GM21619 (cell line): ENCODE measurements around the gene COL1A1.
A peak's percentile ranks its signal among the peaks of the same experiment; 100 is the strongest.

Source experiments
- ATAC-seq: cut with Tn5 transposase; IDR thresholded peaks from one replicate; pipeline ENCODE4 v1.9.1; 2021; ENCODE audit not compliant: unreplicated experiment

COL1A1 gene

GRCh38 chr17:50213026-50214022, 11.9 kb upstream of the COL1A1 start:
- ATAC-seq: peak; percentile 96

- ATAC-seq: no peak
Measured at GRCh38 chr17:50212121-50212843, 10.9 kb upstream of the COL1A1 start.

GRCh38 chr17:50211249-50212120, 10.1 kb upstream of the COL1A1 start:
- no peak for ATAC-seq

- no peak for ATAC-seq
Measured at GRCh38 chr17:50210240-50211225, 9.1 kb upstream of the COL1A1 start.

- no peak for ATAC-seq
Measured at GRCh38 chr17:50209472-50210239, 8.2 kb upstream of the COL1A1 start.

- ATAC-seq: no peak
Measured at GRCh38 chr17:50209133-50209471, 7.7 kb upstream of the COL1A1 start.

DNA sequence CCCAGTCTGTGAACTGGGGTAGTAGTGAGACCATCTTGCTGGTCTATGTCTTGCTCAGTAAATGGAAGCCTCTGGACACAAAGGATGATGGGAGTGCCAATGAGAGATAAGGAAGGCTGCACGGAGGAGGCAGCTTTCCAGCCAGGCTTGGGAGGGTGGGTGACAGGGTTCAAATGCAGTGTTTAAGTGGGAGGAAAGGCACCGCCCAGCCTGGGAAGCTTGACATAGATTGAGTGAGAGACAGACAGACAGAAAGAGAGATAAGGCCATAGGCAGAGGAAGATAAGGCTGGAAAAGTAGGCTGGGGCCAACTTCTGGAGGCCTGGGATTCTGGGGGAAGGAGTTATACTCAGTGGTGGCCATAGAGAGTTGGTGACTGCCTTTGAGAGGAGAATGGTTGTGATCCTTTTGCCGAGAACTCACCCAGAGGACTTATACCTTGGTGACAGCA, 7.2 kb upstream of the COL1A1 start:
- no peak for ATAC-seq

DNA sequence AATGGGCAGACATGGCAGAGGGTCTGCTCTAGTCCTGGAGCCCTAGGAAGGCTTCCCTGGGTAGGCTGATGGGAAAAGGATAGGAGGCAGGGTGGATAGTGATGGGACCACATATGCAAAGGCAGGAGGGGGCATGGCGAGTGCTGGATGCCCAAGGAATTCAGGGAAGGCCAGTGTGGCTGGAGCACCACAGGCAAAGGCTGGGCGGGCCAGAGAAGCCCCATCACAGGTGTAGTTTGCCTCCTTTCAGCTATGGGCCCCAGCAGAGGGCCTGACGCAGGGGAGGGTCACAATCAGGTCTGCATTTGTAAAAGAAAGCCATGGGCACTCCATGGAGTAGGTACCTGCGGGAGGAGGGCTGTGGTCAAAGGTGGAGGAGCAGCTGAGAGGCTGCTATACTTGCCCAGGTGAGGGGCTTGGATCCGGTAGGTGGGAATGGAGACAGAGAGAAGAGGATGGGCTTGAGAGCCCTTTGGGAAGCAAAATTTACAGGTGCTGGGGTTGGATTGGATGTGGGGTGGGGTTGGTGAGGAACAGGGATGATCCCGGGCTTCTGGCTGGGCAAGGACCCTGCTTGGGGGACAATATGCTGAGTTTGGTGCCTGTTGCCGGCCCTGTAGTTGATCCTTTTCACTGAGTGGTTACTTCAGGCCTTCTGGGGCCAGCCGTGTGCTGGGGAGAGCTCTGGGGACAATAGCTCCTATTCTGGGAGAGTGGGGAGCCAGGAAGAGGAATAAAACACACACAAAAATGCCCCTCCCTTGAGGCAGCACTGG, 6.5 kb upstream of the COL1A1 start:
- no peak for ATAC-seq

DNA sequence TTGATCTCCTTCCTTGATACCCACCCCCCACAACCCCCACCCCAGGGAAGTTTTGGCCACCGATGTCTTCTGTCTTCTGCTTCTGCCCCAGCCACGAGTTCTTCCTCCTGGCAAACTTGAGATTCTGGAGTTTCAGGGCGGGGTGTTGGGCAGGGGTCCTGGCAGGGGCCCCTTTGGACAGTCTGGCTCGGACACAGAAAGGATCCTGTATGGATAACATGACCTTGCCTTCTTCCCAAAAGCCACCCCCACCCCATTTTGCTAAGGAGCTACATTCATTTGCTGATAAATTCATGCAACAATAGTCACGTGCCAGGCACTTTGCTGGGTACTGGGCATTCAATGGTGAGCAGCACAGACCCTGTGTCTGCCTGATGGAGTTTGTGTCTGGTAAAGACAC, 5.9 kb upstream of the COL1A1 start:
- no peak for ATAC-seq

GRCh38 chr17:50206604-50207293, 5.3 kb upstream of the COL1A1 start:
- no peak for ATAC-seq

- no peak for ATAC-seq
Measured at GRCh38 chr17:50205963-50206505, 4.6 kb upstream of the COL1A1 start.

DNA sequence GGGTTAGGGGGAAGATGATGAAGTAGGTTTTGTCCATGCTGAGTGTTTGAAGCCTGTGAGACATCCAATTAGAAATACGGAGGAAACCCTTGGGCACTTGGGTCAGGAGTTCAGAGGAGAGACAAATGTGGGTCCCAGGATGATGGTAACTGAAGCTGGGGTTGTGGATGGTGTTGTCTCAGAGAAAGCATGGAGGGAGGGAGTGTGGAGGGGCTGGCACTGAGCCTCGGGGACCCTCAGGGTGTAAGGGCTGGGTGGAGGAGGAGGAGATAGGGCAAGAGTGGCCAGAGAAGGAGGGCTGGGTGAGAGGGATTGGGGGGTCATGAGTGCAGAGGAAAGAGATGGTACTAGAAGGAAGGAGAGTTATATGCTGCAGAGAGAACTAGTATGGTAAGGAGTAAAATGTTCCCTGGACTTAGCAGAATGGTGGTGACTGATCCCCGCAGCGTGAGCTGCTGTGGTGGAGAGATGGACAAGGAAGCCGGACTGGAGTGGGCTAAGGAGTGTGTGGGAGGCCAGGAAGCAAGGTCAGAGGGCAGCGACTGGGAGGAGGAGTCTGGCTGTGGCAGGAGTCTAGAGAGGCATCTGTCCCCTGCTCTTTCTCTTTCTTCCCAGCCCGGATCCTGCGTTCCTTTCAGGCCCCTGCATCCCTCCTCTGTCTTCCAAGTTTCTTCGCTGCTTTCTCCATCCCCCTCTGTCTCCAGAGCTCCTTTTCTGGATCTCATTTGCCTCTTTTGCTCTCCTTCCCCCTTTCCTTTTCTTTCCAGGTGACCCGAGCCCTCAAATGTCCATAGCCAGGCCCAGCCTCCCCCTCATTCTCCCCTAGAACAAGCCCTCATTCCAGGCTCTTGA, 3.9 kb upstream of the COL1A1 start:
- ATAC-seq: no peak

DNA sequence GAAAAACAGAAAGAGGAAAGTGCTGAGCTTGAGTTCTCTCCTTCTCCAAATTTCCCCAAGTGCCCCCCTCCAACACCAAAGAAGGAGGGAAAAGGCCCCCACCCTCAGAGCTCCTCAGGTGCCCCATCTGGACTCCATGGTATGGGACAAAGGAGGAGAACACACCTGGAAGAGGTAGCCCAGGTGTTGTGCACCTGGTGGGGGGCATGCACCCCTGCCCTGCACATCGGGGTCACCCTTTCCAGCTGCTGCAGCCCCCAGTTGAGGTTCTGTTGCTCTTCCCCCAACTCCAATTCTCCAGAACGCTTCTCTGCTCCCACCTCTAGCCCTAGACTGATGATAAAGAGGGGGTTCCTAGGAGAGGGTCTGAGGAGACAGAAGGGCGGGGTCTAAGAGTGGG, 3.0 kb upstream of the COL1A1 start:
- ATAC-seq: no peak

DNA sequence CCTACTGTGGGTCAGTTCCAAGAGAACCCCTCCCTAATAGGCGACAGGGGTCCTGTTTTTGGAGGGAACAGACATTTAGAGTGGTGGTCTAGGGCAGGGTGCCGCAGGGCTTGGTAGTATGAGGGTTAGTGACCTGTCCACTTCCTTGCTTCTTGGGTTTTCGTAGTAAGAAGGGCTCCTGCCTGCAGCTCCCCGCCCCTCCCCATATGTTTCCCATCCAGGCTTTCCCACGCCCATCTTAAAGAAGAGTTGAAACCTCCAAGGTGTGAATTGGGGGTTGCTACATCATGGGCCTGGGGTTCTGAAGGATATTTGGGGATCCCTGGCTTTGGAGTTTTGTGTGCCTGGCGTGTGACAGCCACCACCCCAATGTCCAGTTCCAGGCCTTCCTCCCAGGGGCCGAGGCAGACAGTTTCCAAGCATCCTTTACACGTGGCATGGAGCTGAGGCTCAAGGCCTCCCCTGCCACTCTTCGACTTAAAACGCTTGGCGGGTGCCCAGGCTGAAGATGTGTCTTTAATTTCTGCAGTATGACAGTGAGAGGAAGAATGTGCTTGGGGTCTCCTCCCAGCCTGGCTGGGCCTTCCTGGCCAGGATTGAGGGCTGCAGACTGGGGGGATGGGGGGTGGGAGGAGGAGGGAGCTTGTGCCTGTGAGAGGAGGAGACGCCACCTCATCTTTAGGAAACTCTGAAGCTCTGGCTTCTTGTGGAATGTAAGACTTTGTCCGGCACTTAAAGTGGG, 2.3 kb upstream of the COL1A1 start:
- ATAC-seq: no peak

DNA sequence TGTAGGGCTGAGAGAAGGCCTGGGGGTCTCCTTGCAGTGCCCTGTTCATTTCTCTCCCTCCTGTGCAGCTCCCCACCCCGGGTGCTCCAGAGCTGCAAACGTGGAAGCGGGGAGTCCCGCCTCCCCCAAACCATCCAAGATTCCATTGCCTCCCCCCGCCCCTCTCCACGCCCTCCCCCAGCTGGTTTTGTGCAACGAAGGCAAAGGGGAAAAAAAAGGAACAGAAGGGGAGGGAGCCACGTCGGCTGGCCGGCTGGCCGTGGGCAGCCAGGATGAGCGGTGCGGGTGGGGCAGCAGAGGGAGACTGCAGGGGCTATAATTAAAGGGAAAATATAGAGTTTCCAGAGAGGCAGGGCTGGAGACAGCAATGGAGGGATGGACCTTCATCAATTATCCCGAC, 1.7 kb upstream of the COL1A1 start:
- no peak for ATAC-seq
